Measurements from ENCODE around the gene PABPC5.

The PABPC5 gene

DNA sequence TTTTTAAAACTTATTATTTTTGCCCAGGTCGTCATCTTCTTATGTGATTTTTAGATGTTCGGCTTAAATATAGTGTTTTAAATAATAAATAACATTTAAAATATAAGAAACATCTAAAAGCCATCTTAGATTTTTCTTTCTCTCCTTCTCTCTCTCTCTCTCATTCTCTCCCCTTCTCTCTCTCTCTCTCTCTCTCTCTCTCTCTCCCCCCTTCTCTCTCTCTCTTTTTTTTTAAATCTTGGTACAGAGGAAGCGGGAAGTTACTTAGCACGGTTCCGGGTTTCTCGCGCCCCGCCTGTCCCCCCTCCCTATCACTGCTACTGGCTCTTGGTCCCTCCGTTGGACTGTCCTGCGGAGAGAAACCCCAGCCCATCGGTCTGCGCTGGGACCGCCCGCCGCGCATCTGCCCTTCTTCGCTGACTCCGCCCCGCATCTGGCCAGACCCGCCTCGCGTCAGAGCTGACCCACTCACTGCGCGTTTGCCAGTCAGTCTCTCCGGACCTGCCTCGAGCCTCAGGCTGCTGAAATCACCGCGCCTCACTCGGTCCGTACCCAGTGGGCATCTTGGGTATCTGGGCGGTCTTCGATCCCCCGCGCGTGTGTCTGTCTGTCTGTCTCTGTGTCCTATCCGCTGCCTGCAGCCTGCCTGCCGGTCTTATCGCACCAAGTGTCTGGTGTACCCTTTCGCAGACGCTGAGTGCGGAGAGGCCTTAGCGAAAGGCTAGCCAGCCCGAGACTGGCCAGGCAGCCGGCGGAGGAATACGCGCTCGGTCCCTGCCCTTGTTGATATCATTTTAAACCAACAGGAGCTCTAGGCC lies at the start of gene PABPC5:
Gene PABPC5 (plus strand): TSS at position 489 of the 818 bp plus-strand sequence. CDS start 739 bp downstream, outside the sequence.
- DNase-seq (ENCODE audit: low read depth) = no peak

DNA sequence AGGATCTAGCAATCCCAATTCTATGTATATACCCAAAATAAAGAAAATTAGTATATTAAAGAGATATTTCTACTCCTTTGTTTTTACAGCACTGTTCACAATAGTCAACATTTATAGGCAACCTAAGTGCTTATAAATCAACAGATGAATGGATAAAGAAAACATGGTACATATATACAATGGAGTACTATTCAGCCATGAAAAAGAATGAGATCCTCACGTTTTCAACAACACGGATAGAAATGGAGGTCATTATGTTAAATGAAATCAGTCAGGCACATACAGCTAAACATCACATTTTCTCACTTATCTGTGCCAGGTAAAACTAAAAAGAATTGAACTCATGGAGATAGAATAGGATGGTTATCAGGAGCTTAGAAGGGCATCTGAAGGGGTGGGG lies 45.6 kb upstream of the PABPC5 start:
- no peak for DNase-seq (ENCODE audit: low read depth)

DNA sequence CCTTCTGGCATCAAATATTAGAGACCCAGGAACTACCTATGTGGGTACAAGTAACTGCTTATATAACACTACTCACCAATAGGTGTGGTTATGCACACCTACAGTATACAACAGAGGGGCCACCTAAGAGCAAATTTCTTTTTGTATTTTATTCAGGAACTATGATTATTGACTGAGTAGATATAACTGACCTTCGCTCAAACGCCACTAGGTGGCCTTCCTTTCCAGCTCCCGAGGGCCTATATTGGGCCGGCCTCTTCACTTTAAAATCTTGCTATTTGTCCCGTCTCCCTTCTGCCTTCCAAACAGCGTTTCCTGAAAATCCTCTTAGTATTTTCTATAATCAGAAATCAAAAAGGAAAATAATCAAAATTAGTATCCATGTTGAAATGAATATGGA lies 19.9 kb upstream of the PABPC5 start:
- no peak for DNase-seq (ENCODE audit: low read depth)

DNA sequence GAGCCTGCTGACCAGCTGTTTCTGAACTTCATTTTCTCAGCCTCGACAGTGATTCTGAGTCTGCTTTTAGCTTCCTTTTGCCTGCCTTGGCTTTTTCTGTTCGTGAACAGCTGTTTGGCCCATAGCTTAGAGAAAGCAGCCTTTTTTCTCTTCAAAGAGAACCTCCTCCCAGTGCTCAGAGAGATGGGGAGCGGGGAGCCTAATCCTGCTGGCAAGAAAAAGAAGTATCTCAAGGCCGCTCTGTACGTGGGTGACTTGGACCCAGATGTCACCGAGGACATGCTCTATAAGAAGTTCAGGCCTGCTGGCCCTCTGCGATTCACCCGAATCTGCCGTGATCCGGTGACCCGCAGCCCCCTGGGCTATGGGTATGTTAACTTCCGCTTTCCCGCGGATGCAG lies 756 bp downstream of the PABPC5 start:
- DNase-seq (ENCODE audit: low read depth) = no peak

Data from HS-27A (cell line).